NCI-H82 treated with DMSO at 0.1 percent for 48 hours (cell line): ENCODE results near the gene EFCAB7.
"Not testable (repeated sequence)": the region's sequence is repeated elsewhere in the genome, so short reads cannot be mapped to it uniquely, and the experiment has no call there.

Experiments
- DNase-seq: peaks from one replicate; lab custom pipeline; 2025; ENCODE audit not compliant: unreplicated experiment; lab: John Stamatoyannopoulos, UW

EFCAB7 gene

DNA sequence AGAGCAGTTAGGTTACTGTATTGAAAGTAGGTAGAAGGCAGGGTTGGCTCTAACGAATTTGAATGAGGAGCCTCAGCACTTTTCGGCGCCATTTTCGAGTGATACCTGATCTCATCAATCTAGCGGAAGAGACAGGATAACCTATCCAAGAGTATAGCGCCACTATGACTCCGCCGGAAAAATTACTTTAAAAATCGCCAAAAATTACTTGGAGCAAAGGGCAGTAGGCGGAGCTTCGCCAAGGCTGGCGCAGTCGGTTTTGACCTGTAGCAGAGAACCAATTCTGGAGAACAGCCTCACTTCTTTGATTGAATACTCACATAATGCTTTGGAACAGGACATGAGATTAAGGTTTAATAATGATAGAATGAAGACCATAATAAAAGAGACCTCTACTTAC, 25.6 kb downstream of the EFCAB7 start:
- DNase-seq = no peak

- DNase-seq = no peak
Measured at GRCh38 chr1:63555480-63555879, 32.2 kb downstream of the EFCAB7 start.

GRCh38 chr1:63557365-63557987, 34.2 kb downstream of the EFCAB7 start:
- no peak for DNase-seq

DNA sequence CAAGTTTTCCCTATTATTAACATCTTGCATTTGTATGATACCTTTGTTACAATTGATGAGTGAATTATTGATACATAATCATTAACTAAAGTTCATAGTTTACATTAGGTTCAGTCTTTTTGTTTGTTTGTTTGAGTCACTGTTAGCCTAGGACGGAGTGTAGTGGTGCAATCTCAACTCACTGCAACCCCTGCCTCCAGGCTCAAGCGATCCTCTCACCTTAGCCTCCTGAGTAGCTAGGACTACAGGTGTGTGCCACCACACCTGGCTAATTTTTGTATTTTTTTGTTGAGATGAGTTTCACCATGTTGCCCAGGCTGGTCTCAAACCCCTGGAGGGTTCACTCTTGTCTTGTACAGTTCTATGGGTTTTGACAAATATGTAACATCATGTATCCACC, 36.0 kb downstream of the EFCAB7 start:
- no peak for DNase-seq

DNA sequence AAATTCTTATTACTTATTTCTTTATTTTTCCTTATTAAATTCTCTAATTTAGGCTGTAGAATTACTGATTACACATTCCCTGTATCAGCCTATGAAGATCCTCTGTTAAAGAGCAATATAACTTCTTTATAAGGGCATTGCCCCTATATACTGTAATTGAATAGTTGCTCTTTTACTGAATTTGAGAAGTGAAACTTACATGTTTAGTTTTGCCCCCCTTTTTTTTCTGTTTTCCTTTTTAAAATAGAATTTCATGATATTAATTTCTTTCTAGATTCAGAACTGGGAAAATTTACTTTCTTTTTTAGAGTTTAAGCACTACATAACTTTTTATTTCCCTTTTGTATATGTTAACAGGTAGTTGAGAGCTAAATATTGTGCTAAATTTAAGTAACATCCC, 40.4 kb downstream of the EFCAB7 start:
- no peak for DNase-seq

DNA sequence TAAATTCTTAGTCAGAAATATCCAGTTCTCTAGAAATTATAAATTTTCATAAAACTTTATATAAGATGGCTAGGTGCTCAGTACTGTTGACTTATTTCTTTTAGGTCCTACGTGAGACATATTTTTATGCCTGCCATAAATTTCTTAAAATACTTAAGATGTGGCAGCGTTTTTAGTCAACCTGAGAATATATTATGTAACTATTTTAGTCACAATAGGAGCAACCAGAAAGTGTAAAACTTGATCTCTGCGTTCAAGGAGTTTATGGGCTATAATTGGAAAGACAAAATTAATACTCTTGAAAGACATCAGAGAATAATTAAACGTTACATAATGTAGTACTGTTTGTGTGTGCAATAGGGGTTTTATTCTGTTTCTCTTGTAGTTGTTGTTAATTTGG, 45.7 kb downstream of the EFCAB7 start:
- no peak for DNase-seq

- DNase-seq = no peak
Measured at GRCh38 chr1:63569640-63570316, 46.5 kb downstream of the EFCAB7 start.

- not testable (repeated sequence) for DNase-seq
Measured at GRCh38 chr1:63572686-63573085, 49.4 kb downstream of the EFCAB7 start.

DNA sequence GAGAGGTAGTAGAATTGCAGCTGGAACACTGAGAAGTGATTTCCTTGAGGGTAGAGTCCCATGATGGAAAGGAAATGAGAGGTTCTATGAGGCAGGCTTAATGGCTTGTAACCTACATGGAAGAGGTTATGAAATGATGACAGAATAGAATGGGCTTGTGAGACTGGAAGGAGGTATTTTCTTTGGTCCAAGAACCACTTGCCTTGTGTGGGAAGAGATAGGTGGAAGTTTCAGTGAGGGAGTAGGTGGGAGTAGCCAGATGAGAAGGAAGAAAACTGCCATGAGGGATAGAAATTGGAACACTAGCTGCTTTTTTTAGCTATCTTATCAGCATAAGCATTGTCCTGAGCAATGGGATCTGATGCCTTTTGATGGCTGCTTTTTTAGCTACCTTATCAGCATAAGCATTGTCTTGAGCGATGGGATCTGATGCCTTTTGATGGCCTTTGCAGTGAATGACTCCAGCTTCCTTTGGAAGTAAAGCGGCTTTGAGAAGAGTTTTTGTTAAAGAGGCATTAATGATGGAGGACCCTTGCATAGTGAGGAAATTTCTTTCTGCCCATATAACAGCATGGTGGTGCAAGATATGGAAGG, 51.0 kb downstream of the EFCAB7 start:
- not testable (repeated sequence) for DNase-seq

DNA sequence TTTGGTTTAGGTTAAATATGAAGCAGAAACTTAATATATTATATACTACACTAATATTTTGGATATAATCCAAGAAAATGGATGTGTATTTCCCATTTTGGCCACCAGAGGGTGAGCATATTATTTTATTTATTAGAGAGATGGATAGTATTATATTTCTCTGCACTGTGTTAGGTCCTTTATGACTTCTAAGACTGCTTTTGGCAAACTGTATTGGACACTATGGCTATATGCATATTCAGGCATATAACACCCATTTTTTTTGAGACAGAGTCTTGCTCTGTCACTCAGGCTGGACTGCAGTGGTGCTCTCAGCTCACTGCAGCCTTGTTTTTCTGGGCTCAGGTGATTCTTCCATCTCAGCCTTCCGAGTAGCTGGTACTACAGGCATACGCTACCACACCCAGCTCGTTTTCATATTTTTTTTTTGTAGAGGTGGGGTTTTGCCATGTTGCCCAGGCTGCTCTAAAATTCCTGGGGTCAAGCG, 52.1 kb downstream of the EFCAB7 start:
- DNase-seq = no peak

GRCh38 chr1:63586326-63586725, 63.0 kb downstream of the EFCAB7 start:
- not testable (repeated sequence) for DNase-seq

- no peak for DNase-seq
Measured at GRCh38 chr1:63590166-63590560, 66.8 kb downstream of the EFCAB7 start.

DNA sequence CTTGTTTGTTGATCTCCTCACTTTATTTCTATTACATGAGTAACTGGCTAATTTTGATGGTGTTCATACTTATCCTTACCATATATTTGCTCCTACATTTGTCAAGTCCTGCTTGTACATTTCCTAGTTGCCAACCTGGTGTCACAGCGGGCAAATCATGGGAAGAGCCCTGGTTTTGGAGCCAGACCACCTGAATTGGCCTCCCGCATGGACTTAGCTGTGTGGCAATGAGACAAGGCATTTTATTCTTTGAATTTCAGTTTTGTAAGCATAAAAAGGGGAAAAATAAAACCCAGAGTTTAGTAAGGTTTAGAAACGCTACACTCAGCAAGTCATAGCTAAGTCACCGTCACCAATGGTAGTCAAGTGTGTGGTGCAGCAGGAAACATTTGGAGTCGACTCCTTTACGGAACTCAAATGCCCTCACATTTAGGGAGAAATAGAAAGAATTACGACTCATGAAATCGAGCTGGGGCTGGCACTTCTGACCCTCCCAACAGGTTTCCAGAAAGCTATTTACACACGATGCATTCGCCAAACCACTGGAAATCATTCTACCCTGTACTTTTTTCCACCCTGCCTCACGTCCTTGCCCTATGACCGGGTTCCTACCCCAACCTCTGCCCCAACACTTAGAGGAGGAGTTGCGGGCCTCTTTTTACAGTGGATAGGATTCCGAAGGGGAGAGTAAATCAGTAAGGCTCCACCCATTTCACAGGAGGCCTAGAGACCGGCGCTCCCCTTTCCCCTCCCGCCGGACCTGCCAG, 69.4 kb downstream of the EFCAB7 start:
- no peak for DNase-seq

DNA sequence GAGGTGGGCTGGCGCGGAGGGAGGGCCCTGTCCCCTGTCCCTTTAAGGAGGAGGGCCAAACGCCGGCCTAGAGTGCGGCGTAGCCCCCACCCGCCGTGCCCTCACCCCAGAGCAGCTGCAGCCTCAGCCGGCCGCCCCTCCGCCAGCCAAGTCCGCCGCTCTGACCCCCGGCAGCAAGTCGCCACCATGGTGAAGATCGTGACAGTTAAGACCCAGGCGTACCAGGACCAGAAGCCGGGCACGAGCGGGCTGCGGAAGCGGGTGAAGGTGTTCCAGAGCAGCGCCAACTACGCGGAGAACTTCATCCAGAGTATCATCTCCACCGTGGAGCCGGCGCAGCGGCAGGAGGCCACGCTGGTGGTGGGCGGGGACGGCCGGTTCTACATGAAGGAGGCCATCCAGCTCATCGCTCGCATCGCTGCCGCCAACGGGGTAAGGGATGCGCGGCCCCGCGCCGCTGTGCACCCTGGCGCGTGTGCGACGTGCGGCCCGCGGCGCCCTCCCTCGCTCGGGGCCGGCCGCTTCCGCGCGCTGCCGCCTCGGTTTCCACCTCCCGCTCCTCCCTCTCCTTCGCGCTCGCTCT, 70.1 kb downstream of the EFCAB7 start, which contains the start of gene PGM1:
Gene PGM1 (plus strand): TSS at position 109 of the 583 bp plus-strand sequence. CDS start 78 bp downstream, at position 187.
- DNase-seq = peak; percentile 53

DNA sequence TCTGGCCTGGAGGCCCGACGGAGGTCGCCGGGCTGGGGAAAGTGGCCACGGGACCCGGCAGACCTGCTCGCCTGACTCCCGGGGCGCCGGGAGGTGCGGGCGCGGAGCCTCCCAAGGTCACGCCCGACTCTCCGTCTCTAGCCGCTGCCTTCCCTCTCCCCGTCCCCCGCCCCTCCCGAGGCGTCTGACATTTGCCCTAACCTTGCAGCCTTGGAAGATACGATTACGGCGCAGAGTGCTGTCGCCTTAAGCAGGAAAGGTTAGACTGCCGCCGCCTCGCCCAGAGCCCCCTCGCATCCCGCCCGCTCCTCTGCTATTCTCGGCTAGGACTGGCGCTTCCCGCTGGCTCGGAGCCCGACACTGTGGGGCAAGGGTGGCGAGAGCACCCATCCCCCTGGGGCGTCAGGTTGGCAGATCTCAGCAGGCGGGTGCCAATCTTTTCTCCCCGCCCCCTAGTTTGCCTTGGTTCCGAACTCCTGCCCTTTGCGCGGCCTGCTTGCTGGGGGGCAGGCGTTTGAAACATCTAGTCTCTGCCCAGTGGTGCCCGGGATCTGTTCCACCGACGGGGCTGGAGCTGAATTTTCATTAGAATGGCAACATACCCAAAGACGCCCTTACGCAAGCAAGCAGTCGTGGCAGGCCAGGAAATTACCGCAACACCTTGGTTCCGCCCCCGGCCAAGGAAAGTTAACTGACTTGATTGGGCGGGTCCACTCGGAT, 70.7 kb downstream of the EFCAB7 start:
- DNase-seq = no peak

DNA sequence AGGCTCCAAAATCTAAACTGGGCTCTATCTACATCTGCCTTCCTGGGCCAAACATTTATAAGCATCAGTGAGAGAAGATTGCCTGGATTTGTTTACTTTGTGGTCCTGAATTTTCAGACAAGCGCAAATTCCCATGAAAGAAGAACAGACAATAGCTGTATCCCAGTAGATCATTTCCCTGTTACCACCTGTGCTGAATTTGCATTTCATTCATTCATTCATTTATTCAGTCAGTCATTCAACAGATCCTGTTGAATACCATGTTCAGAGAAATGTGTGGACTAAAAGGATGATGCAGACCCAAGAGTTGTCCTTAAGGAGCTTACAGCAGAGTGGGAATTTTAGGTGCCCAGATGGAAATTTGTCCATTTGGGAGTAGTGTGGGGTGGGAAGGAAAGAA, 72.1 kb downstream of the EFCAB7 start:
- no peak for DNase-seq

DNA sequence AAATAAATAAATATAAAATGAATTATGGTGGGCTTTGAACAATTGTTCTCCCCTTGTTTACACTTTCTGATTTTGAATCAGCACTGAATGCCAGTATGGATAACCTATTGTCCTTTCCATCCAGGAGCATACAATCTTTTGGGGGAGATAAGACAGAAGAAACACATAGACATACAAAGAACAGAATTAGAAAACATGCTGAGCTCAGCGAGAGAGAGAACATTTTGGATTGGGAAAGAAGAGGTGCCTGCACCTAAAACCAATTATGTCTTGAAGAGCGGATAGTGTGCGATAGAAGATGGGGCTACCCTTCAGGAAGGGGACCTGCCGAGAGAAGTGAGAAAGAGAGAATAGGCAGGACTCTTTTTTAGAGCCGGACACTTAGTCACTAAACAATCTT, 76.5 kb downstream of the EFCAB7 start:
- DNase-seq = no peak

- no peak for DNase-seq
Measured at GRCh38 chr1:63600248-63600647, 76.9 kb downstream of the EFCAB7 start.

GRCh38 chr1:63601061-63601460, 77.7 kb downstream of the EFCAB7 start:
- DNase-seq = no peak

GRCh38 chr1:63601463-63601862, 78.1 kb downstream of the EFCAB7 start:
- DNase-seq = no peak
